Measurements from ENCODE around the gene FCGR2B.
"Not testable (repeated sequence)": the region's sequence is repeated elsewhere in the genome, so short reads cannot be mapped to it uniquely, and the experiment has no call there.

DNA sequence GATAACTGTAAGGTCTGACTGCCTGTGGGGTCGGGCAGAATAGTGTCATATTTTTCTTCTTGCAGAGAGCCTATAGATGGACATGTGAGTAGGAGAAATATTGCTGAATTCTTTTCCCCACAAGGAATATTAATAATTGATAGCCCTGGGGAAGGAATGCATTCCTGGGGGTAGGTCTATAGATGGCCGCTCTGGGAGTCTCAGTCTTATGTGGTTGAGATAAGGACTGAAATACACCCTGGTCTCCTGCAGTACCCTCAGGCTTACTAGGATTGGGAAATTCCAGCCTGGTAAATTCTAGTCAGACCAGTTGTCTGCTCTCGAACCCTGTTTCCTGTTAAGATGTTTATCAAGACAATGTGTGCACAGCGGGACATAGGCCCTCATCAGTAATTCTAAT is 44.4 kb upstream of the FCGR2B start:
- not testable (repeated sequence) for TF ChIP-seq SUZ12 (IDR thresholded peaks at IDR 0.05; ENCODE audit: extremely low read depth, insufficient read depth, insufficient read length); YY1 (IDR thresholded peaks at IDR 0.05; ENCODE audit: insufficient read depth, insufficient read length); ZNF274 (IDR thresholded peaks at IDR 0.05; ENCODE audit: low read depth, low read length)

All from NT2/D1 (cell line).